ENCODE results near the gene PRDM16. TPM values are rescaled to one million over a fixed set of nuclear protein-coding genes. Genes with fewer than 3 reads are reported as not detected.
A peak's percentile ranks its signal among the peaks of the same experiment; 100 is the strongest.

PRDM16 gene
- total and polyA plus RNA-seq, 2 of the 13 experiments (the other 11 are each of a cell fraction or from before 2014, with no cell fraction given) = 0.15 to 0.81 TPM

DNA sequence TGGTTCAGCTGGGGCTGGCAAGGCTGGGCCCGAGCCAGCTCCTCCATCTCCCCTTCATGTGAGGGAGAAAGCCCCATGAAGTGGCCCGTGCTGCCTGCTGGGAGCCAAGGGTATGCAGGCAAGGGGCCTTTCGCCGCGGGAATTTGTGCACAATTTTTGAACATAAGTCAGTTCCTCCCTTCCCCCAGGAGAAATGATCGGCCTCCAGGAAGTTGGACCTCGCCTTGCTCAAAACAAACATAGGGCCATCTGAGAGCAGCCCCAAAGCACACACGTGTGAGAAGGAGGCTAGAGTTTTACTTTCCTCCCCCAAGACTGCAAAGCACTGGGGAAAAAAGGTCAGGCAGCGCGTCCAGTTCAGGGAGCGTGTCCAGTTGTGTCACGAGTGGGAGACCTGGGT, 64.7 kb downstream of the PRDM16 start (continued):
- TF ChIP-seq HOXA3 (CRISPR knock-in tag; IDR thresholded peaks at IDR 0.05) = peak; percentile 42; the same call in 1 of the 2 replicates
- peak; percentile 46; the same call in 1 of the 2 replicates for TF ChIP-seq ZFY (CRISPR knock-in tag; IDR thresholded peaks at IDR 0.05)
- TF ChIP-seq, protein P1, sequence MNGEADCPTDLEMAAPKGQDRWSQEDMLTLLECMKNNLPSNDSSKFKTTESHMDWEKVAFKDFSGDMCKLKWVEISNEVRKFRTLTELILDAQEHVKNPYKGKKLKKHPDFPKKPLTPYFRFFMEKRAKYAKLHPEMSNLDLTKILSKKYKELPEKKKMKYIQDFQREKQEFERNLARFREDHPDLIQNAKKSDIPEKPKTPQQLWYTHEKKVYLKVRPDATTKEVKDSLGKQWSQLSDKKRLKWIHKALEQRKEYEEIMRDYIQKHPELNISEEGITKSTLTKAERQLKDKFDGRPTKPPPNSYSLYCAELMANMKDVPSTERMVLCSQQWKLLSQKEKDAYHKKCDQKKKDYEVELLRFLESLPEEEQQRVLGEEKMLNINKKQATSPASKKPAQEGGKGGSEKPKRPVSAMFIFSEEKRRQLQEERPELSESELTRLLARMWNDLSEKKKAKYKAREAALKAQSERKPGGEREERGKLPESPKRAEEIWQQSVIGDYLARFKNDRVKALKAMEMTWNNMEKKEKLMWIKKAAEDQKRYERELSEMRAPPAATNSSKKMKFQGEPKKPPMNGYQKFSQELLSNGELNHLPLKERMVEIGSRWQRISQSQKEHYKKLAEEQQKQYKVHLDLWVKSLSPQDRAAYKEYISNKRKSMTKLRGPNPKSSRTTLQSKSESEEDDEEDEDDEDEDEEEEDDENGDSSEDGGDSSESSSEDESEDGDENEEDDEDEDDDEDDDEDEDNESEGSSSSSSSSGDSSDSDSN (CRISPR knock-in tag; IDR thresholded peaks at IDR 0.05) = peak; percentile 24; the same call in 1 of the 2 replicates

DNA sequence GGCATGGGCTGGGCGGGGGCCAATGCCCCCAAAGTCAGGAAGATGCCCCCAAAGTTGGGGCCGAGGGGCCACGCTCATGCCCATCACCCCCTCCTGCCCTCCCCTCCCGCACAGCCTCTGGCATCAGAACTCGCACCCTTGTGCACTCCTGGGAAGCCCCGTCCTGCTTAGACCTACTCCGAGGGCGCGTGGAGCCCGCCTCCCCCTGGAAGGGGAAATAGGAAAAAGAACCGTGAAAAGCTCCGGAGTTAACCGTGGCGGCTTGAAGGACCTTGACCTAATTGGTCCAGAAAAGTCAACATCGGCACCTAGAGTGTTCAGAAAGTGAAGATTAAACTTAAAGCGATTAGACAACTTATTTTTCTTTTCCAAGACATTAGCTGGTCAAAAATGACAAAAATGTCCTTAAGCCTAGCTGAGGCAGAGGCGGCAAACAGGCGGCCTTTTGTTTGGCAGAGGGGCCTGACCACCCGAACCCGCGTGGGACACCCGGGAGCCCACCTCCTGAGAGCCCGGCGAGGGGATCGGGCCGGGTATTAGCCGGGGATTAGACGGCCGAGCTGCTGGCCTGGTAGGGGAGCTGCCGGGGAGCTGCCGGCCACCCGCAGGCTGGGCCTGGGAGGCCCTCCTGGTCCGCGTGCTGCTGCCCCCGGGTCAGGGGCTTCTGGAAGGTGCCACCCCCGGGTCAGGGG, 65.5 kb downstream of the PRDM16 start:
- 41% methylated on average over 23 of the region's 36 CpGs for WGBS (ENCODE audit: low lambda C conversion rate)
- intact Hi-C loops (cut with micrococcal nuclease; ENCODE audit: unreplicated experiment) = no loop called here
- Histone ChIP-seq H3K27ac (ENCODE audit: extremely low read length, insufficient read depth, low read length) (peak overlapping the region; percentile 1), H3K27me3 (ENCODE audit: control insufficient read depth in 1 of 2, insufficient read depth in 2 of 2, low read length in 2 of 2) (peaks cover 0 to 4% of the 10 kb centered on the region in 2 experiments; a peak in 2 of 5 replicates), H3K4me1 (ENCODE audit: insufficient read depth, low read length) (peaks cover 76% of the 10 kb centered on the region), H4K20me1 (ENCODE audit: insufficient read depth, low read length) (no peaks in the 10 kb centered on the region), H3K4me3 (replicated peaks in 1 of 3; ENCODE audit: insufficient read depth in 1 of 3, low read depth in 2 of 3, low read length in 3 of 3) (peak overlapping the region in 1 of 3 experiments; percentile 27; a peak in 2 of 6 replicates), H3K9me3 (ENCODE audit: low read length) (no peaks in the 10 kb centered on the region), H3K79me2 (ENCODE audit: insufficient read depth, low read length) (no peaks in the 10 kb centered on the region), H3K9ac (ENCODE audit: insufficient read depth, low read depth, low read length) (no peak overlapping the region), H3K36me3 (replicated peaks in 1 of 2; ENCODE audit: control insufficient read depth in 1 of 2, insufficient read depth in 2 of 2, low read length in 2 of 2) (no peaks in the 10 kb centered on the region), H3K4me2 (ENCODE audit: low read depth, low read length) (peak overlapping the region; percentile 49), H2AFZ (ENCODE audit: low read length) (no peak overlapping the region)
- no TSS peak for BruUV-seq (replicated peaks)
- CTCF ChIA-PET (ENCODE audit: low intra/inter-chr PET ratio, low total read pairs) = no interaction called here
- ATAC-seq (peak; percentile 12; the same call in 1 of the 3 replicates), FAIRE-seq (peak; percentile 66), DNase-seq (ENCODE audit: low spot score) (no peak)
- in situ Hi-C loops (cut with HindIII; ENCODE audit: extremely low pct_ligation_motif_present, low pct_unique_long_range_greater_than_20kb) = no loop called here
- POLR2A ChIA-PET = interaction anchor here (1.1 kb wide), 1 partner anchor 8 kb away, joined by 4 read pairs; no protein-coding TSS in a partner anchor
- TF ChIP-seq STAT5B (CRISPR knock-in tag; IDR thresholded peaks at IDR 0.05) = no peak
- TF ChIP-seq TAF1 (CRISPR knock-in tag; IDR thresholded peaks at IDR 0.05) = no peak
- TF ChIP-seq, protein P2, sequence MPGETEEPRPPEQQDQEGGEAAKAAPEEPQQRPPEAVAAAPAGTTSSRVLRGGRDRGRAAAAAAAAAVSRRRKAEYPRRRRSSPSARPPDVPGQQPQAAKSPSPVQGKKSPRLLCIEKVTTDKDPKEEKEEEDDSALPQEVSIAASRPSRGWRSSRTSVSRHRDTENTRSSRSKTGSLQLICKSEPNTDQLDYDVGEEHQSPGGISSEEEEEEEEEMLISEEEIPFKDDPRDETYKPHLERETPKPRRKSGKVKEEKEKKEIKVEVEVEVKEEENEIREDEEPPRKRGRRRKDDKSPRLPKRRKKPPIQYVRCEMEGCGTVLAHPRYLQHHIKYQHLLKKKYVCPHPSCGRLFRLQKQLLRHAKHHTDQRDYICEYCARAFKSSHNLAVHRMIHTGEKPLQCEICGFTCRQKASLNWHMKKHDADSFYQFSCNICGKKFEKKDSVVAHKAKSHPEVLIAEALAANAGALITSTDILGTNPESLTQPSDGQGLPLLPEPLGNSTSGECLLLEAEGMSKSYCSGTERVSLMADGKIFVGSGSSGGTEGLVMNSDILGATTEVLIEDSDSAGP (CRISPR knock-in tag; IDR thresholded peaks at IDR 0.05; ENCODE audit: borderline replicate concordance) = no peak
- no peak for TF ChIP-seq ZNF562 (CRISPR knock-in tag; IDR thresholded peaks at IDR 0.05; ENCODE audit: borderline replicate concordance)
- TF ChIP-seq MXI1 (IDR thresholded peaks at IDR 0.05; ENCODE audit: borderline replicate concordance, low read depth, low read length) = no peak
- TF ChIP-seq, protein P3, sequence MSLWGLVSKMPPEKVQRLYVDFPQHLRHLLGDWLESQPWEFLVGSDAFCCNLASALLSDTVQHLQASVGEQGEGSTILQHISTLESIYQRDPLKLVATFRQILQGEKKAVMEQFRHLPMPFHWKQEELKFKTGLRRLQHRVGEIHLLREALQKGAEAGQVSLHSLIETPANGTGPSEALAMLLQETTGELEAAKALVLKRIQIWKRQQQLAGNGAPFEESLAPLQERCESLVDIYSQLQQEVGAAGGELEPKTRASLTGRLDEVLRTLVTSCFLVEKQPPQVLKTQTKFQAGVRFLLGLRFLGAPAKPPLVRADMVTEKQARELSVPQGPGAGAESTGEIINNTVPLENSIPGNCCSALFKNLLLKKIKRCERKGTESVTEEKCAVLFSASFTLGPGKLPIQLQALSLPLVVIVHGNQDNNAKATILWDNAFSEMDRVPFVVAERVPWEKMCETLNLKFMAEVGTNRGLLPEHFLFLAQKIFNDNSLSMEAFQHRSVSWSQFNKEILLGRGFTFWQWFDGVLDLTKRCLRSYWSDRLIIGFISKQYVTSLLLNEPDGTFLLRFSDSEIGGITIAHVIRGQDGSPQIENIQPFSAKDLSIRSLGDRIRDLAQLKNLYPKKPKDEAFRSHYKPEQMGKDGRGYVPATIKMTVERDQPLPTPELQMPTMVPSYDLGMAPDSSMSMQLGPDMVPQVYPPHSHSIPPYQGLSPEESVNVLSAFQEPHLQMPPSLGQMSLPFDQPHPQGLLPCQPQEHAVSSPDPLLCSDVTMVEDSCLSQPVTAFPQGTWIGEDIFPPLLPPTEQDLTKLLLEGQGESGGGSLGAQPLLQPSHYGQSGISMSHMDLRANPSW (CRISPR knock-in tag; IDR thresholded peaks at IDR 0.05; ENCODE audit: borderline replicate concordance) = no peak
- TF ChIP-seq ZNF549 (CRISPR knock-in tag; IDR thresholded peaks at IDR 0.05) = no peak
- TF ChIP-seq ZNF317 (CRISPR knock-in tag; IDR thresholded peaks at IDR 0.05) = no peak
- TF ChIP-seq PPARG (CRISPR knock-in tag; conservative IDR thresholded peaks at IDR 0.05) = no peak
- TF ChIP-seq, protein P4, sequence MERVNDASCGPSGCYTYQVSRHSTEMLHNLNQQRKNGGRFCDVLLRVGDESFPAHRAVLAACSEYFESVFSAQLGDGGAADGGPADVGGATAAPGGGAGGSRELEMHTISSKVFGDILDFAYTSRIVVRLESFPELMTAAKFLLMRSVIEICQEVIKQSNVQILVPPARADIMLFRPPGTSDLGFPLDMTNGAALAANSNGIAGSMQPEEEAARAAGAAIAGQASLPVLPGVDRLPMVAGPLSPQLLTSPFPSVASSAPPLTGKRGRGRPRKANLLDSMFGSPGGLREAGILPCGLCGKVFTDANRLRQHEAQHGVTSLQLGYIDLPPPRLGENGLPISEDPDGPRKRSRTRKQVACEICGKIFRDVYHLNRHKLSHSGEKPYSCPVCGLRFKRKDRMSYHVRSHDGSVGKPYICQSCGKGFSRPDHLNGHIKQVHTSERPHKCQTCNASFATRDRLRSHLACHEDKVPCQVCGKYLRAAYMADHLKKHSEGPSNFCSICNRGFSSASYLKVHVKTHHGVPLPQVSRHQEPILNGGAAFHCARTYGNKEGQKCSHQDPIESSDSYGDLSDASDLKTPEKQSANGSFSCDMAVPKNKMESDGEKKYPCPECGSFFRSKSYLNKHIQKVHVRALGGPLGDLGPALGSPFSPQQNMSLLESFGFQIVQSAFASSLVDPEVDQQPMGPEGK (CRISPR knock-in tag; IDR thresholded peaks at IDR 0.05) = 0 out of 2 replicates have a peak, but pooled peaks have one; percentile 15
